ENCODE measurements around the gene NEDD8. TPM values are rescaled to one million over a fixed set of nuclear protein-coding genes. Genes with fewer than 3 reads are reported as not detected.
A peak's percentile ranks its signal among the peaks of the same experiment; 100 is the strongest.

The NEDD8 gene
- total RNA-seq, 4 donors from 2014 or later = 54.7 to 137 (median 104) TPM

DNA sequence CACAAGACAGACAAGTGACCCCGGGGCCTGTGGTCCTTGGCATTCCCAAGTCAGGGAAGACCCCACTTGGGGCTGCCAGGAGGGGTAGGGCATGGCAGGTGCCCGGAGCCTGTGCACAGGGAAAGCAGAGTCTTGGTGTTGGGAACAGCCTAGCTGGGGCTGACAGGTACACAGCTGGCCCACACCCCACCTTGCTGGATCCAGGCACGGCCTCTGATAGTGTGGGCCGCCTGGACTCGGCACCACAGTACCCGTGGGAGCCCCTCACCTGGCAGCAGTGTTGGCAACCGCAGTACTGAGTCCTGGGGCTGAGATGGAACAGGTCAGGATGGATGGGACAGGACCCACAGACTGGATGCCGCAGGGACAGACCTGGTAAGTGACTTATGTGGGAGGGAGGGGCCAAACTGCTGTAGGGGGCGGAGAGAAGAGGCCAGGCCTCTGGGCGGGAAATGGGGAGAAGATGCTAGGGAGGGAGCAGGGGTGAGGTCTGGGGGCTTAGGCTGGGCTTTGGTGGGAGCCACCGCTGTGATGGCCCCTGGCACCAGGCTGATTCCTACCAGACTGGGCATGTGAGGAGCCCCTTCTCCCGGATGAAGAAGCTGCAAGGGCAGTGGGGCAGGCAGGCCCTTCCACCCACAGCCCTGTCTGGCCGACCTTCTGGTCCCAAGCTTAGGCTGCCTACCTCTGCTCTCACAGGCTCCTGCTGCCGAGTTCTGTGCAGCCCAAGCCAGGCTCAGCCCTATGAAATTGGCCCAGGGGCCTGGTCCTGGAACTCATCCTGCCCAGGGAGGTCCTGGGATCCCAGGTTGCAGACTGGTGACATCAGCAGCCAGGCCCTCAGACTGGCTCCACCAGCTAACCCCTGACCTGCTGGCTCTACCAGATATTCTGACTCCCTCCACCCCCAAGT is 30.9 kb upstream of the NEDD8 start, which contains the start of gene TGM1:
Gene TGM1, minus strand, starts transcription at position 357 of the 913 bp plus-strand sequence. CDS start 825 bp downstream, outside the sequence.
- Histone ChIP-seq H3K4me1 (peaks cover 33% of the 10 kb centered on the region), H3K9me3 (no peaks in the 10 kb centered on the region), H3K36me3 (peaks cover 32% of the 10 kb centered on the region), H3K4me3 (no peak within 1 kb of the TSS), H3K27me3 (no peaks in the 10 kb centered on the region), H3K27ac (peak within 1 kb of the TSS; percentile 43)
- DNase-seq (ENCODE audit: low spot score in 2 of 2) = no peak
- 83% methylated on average over 12 of the region's 14 CpGs for WGBS
- TF ChIP-seq EP300 (IDR thresholded peaks at IDR 0.05) (no peak), POLR2AphosphoS5 (IDR thresholded peaks at IDR 0.05) (no peak), POLR2A (IDR thresholded peaks at IDR 0.05) (no peak)
- TF ChIP-seq, protein P1, sequence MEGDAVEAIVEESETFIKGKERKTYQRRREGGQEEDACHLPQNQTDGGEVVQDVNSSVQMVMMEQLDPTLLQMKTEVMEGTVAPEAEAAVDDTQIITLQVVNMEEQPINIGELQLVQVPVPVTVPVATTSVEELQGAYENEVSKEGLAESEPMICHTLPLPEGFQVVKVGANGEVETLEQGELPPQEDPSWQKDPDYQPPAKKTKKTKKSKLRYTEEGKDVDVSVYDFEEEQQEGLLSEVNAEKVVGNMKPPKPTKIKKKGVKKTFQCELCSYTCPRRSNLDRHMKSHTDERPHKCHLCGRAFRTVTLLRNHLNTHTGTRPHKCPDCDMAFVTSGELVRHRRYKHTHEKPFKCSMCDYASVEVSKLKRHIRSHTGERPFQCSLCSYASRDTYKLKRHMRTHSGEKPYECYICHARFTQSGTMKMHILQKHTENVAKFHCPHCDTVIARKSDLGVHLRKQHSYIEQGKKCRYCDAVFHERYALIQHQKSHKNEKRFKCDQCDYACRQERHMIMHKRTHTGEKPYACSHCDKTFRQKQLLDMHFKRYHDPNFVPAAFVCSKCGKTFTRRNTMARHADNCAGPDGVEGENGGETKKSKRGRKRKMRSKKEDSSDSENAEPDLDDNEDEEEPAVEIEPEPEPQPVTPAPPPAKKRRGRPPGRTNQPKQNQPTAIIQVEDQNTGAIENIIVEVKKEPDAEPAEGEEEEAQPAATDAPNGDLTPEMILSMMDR (IDR thresholded peaks at IDR 0.05) = no peak

DNA sequence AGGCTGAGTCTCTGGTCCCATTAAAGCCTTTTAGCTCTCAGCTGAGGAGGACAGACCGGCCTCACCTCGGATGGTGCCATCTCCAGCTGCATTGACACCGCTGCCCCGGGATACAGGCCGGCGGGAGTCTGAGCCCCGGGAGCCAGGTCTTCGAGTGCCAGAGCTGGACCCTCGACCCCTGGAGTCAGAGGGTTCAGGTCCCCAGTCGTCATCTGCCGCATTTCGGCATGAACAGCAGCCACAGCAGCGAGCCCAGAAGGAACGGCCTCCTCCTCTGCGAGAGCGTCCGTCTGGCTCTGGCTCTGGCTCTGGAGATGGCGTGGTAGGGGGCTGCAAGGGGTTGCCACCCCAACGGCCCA is 29.8 kb upstream of the NEDD8 start:
- H3K27ac ChIP-seq = no peak overlapping the region
- H3K36me3 ChIP-seq = peaks cover 22% of the 10 kb centered on the region
- no CpG with 5 or more reads among the region's 19 CpGs for WGBS

GRCh38 chr14:24261256-24261968 is 29.2 kb upstream of the NEDD8 start:
- H3K4me1 ChIP-seq = peaks cover 33% of the 10 kb centered on the region
- WGBS = 91% methylated on average over 15 of the region's 20 CpGs
- peak overlapping the region; percentile 24 for H3K27ac ChIP-seq
- H3K36me3 ChIP-seq = peaks cover 17% of the 10 kb centered on the region
- H3K27me3 ChIP-seq = no peaks in the 10 kb centered on the region
- DNase-seq (ENCODE audit: low spot score in 2 of 2) = no peak
- no peak overlapping the region for H3K4me3 ChIP-seq
- no peak for TF ChIP-seq POLR2A (IDR thresholded peaks at IDR 0.05)
- no peak for TF ChIP-seq POLR2AphosphoS5 (IDR thresholded peaks at IDR 0.05)
- TF ChIP-seq, protein P1 (IDR thresholded peaks at IDR 0.05) = no peak
- no peak for TF ChIP-seq EP300 (IDR thresholded peaks at IDR 0.05)
- H3K9me3 ChIP-seq = no peaks in the 10 kb centered on the region

More for the DNA sequence above, 29.8 kb upstream of the NEDD8 start:
- no peaks in the 10 kb centered on the region for H3K9me3 ChIP-seq
- H3K27me3 ChIP-seq = no peaks in the 10 kb centered on the region
- peaks cover 33% of the 10 kb centered on the region for H3K4me1 ChIP-seq
- no peak overlapping the region for H3K4me3 ChIP-seq
- DNase-seq (ENCODE audit: low spot score in 2 of 2) = no peak
- TF ChIP-seq POLR2A (IDR thresholded peaks at IDR 0.05) = no peak
- TF ChIP-seq, protein P1 (IDR thresholded peaks at IDR 0.05) = no peak
- no peak for TF ChIP-seq EP300 (IDR thresholded peaks at IDR 0.05)
- TF ChIP-seq POLR2AphosphoS5 (IDR thresholded peaks at IDR 0.05) = no peak

GRCh38 chr14:24260780-24261157 is 28.6 kb upstream of the NEDD8 start:
- Histone ChIP-seq H3K4me3 (no peak overlapping the region), H3K27ac (no peak overlapping the region)
- 61% methylated on average over 4 of the region's 4 CpGs for WGBS

More at GRCh38 chr14:24260780-24261157, 28.6 kb upstream of the NEDD8 start:
- DNase-seq (ENCODE audit: low spot score in 2 of 2) = no peak
- Histone ChIP-seq H3K9me3 (no peaks in the 10 kb centered on the region), H3K36me3 (peaks cover 16% of the 10 kb centered on the region), H3K4me1 (peaks cover 33% of the 10 kb centered on the region), H3K27me3 (no peaks in the 10 kb centered on the region)
- TF ChIP-seq EP300 (IDR thresholded peaks at IDR 0.05) (no peak), POLR2AphosphoS5 (IDR thresholded peaks at IDR 0.05) (no peak), POLR2A (IDR thresholded peaks at IDR 0.05) (no peak)
- TF ChIP-seq, protein P1 (IDR thresholded peaks at IDR 0.05) = no peak
